SK-N-SH treated with all-trans-retinoic acid at 6 μM for 48 hours (cell line): Measurements from ENCODE around the gene CILP2.

ENCODE experiments used
- ESRRG ChIP-seq: fragments of 250-450 bp; sonication (Bioruptor Pico); IDR thresholded peaks from 2 replicates; pipeline ENCODE4 v1.6.1; 2021; ENCODE audit warnings: mild to moderate bottlenecking
- ISL1 ChIP-seq: fragments of 250-450 bp; sonication (Bioruptor Pico); IDR thresholded peaks from 2 replicates; pipeline ENCODE4 v2.1.2; 2022; ENCODE audit warnings: mild to moderate bottlenecking, moderate library complexity
- TCF4 ChIP-seq: fragments of 250-450 bp; sonication (Bioruptor Pico); IDR thresholded peaks from 2 replicates; pipeline ENCODE4 v1.8.0; 2021; ENCODE audit warnings: mild to moderate bottlenecking, moderate library complexity, borderline replicate concordance
- TF ChIP-seq, protein P1 (sequence below): fragments of 250-450 bp; sonication (Bioruptor Pico); IDR thresholded peaks from 2 replicates; pipeline ENCODE4 v1.5.1; 2021; ENCODE audit warnings: mild to moderate bottlenecking, moderate library complexity

DNA sequence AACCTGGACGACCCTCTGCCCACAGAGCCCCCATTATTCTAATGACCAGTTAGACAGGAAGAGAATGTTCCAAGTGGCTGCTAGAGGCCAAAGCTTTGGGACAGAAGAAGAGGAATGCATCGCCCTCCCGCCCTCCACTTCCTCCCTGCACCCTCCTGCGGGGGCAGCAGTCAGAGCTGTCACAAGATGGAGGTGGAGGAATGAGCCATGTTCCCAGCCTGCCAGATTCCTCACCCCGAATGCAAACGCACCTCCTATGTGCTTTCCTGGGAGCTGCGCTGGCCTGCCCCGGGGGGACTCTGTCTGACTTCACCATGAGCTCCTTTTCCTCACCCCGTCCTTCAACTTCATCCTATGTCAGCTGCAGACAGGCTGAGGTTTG is 7.7 kb upstream of the CILP2 start:
- TF ChIP-seq, protein P1, sequence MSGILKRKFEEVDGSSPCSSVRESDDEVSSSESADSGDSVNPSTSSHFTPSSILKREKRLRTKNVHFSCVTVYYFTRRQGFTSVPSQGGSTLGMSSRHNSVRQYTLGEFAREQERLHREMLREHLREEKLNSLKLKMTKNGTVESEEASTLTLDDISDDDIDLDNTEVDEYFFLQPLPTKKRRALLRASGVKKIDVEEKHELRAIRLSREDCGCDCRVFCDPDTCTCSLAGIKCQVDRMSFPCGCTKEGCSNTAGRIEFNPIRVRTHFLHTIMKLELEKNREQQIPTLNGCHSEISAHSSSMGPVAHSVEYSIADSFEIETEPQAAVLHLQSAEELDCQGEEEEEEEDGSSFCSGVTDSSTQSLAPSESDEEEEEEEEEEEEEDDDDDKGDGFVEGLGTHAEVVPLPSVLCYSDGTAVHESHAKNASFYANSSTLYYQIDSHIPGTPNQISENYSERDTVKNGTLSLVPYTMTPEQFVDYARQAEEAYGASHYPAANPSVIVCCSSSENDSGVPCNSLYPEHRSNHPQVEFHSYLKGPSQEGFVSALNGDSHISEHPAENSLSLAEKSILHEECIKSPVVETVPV (CRISPR knock-in tag): no peak
- TF ChIP-seq TCF4: no peak
- no peak for TF ChIP-seq ESRRG
- TF ChIP-seq ISL1 (CRISPR knock-in tag): no peak
